ENCODE data around the gene PEPD. TPM values are rescaled to one million over a fixed set of nuclear protein-coding genes. Genes with fewer than 3 reads are reported as not detected.

The PEPD gene
- total and polyA plus RNA-seq, 2 donors (not counting 3 experiments of a cell fraction or from before 2014, with no cell fraction given): 73.7 to 126 TPM

- Histone ChIP-seq H3K4me1 (ENCODE audit: control insufficient read depth, extremely low read depth, insufficient read depth, low read length) (peaks cover 9% of the 10 kb centered on the region), H4K20me1 (replicated peaks; ENCODE audit: control insufficient read depth, extremely low read depth, insufficient read depth, low read length) (no peaks in the 10 kb centered on the region), H3K27me3 (ENCODE audit: control insufficient read depth in 2 of 2, insufficient read depth in 2 of 2, low read length in 2 of 2) (no peaks in the 10 kb centered on the region), H3K4me3 (replicated peaks in 1 of 3; ENCODE audit: insufficient read depth in 1 of 3, low read depth in 1 of 3, low read length in 3 of 3) (no peak overlapping the region), H3K9me3 (replicated peaks; ENCODE audit: control insufficient read depth, insufficient read depth, low read length) (no peaks in the 10 kb centered on the region), H3K9ac (replicated peaks; ENCODE audit: extremely low read depth, insufficient read depth, low read length) (no peak overlapping the region), H3K9me1 (replicated peaks; ENCODE audit: control insufficient read depth, extremely low read depth, insufficient read depth, low read length) (no peaks in the 10 kb centered on the region), H3K27ac (ENCODE audit: insufficient read depth, low read depth, low read length) (no peak overlapping the region), H3K79me2 (ENCODE audit: control insufficient read depth, insufficient read depth, low read length) (peaks cover 6% of the 10 kb centered on the region), H3K36me3 (ENCODE audit: control insufficient read depth in 2 of 2, extremely low read depth in 1 of 2, insufficient read depth in 2 of 2, low read length in 2 of 2) (no peaks in the 10 kb centered on the region), H3K4me2 (ENCODE audit: insufficient read depth, low read length) (no peak overlapping the region), H2AFZ (ENCODE audit: low read depth, low read length) (no peak overlapping the region)
- ChIA-PET CTCF (interaction anchor here (1.4 to 5.6 kb wide), 2 partner anchors 92 to 288 kb away, joined by 3 to 39 read pairs; no protein-coding TSS in a partner anchor), POLR2A (no interaction called here)
- dilution Hi-C loops (cut with MboI; ENCODE audit: extremely low pct_ligation_motif_present, low sequenced_read_pairs): no loop called here
- TF ChIP-seq GATA2 (IDR thresholded peaks at IDR 0.05; ENCODE audit: insufficient read depth, insufficient read length, low read depth, low read length): no peak
- TF ChIP-seq MAX (IDR thresholded peaks at IDR 0.05; ENCODE audit: insufficient read depth, insufficient read length): no peak
- TF ChIP-seq JUN (IDR thresholded peaks at IDR 0.05; ENCODE audit: borderline replicate concordance, insufficient read depth, insufficient read length, low read depth): no peak
- TF ChIP-seq CTCF (IDR thresholded peaks at IDR 0.05; ENCODE audit: extremely low read depth in 1 of 2, insufficient read depth in 1 of 2, low read depth in 1 of 2, low read length in 2 of 2): no peak
- no peak for TF ChIP-seq MYC (IDR thresholded peaks at IDR 0.05; ENCODE audit: low read depth, low read length)
- no peak for TF ChIP-seq POLR2AphosphoS5 (IDR thresholded peaks at IDR 0.05; ENCODE audit: insufficient read depth, low read depth, low read length)
- no peak for TF ChIP-seq FOS (IDR thresholded peaks at IDR 0.05; ENCODE audit: borderline replicate concordance, insufficient read depth, low read length)
- TF ChIP-seq EZH2 (IDR thresholded peaks at IDR 0.05; ENCODE audit: borderline replicate concordance, low read depth, low read length, severe bottlenecking): no peak
- BruUV-seq (replicated peaks): no TSS peak
- FAIRE-seq (no peak), DNase-seq (ENCODE audit: low read depth, low spot score) (no peak)
- intact Hi-C loops (cut with micrococcal nuclease): no loop called here
Observed at GRCh38 chr19:33523167-33523566, 1.6 kb upstream of the PEPD start.
